ENCODE results near the gene AGBL1.

AGBL1 gene

DNA sequence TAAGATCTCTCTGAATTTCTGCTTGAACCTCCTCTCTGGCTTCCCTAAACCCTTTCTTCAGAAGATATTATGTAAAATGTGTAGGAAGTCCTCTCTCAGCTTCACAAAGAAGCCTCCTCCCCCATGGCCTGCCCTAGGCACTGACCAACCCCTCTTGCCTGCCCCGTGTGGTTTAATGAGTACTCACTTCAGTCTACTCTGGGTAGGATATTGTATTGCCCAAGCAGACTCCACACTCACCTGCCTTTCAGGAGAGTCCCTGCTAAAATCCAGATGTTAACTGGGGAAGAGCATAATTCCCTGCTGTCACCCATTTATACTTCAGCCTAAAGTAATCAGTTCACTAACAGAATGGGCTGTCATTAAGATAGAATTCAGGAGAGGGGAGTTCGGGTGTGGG lies 2.6 kb upstream of the AGBL1 start:
- DNase-seq (ENCODE audit: low read depth) = no peak
- no peak overlapping the region for H3K4me3 ChIP-seq (ENCODE audit: low read depth, low read length)
- TF ChIP-seq, protein P1, sequence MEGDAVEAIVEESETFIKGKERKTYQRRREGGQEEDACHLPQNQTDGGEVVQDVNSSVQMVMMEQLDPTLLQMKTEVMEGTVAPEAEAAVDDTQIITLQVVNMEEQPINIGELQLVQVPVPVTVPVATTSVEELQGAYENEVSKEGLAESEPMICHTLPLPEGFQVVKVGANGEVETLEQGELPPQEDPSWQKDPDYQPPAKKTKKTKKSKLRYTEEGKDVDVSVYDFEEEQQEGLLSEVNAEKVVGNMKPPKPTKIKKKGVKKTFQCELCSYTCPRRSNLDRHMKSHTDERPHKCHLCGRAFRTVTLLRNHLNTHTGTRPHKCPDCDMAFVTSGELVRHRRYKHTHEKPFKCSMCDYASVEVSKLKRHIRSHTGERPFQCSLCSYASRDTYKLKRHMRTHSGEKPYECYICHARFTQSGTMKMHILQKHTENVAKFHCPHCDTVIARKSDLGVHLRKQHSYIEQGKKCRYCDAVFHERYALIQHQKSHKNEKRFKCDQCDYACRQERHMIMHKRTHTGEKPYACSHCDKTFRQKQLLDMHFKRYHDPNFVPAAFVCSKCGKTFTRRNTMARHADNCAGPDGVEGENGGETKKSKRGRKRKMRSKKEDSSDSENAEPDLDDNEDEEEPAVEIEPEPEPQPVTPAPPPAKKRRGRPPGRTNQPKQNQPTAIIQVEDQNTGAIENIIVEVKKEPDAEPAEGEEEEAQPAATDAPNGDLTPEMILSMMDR (conservative IDR thresholded peaks at IDR 0.05; ENCODE audit: low read depth, low read length) = no peak

DNA sequence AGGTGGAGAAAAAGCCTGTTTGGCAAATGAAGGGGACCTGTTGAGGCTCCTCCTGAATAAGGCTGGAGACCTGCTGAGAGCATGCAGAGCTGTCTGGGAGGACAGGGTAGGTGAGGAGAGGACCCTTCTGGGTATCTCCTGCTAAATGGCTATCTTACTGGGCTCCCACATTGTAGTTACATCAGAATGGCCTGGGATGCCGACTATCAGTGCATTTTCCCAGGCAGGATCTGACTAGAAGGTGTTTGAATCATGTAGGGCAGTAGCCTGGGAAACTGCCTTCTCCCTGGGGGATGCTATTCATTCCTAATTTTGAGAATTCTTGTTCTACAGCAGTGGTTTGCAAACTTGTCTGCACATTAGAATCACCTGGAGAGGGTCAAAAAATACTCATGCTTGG lies 631 bp downstream of the AGBL1 start:
- TF ChIP-seq, protein P1 (conservative IDR thresholded peaks at IDR 0.05; ENCODE audit: low read depth, low read length) = no peak
- no peak overlapping the region for H3K4me3 ChIP-seq (ENCODE audit: low read depth, low read length)
- DNase-seq (ENCODE audit: low read depth) = no peak

DNA sequence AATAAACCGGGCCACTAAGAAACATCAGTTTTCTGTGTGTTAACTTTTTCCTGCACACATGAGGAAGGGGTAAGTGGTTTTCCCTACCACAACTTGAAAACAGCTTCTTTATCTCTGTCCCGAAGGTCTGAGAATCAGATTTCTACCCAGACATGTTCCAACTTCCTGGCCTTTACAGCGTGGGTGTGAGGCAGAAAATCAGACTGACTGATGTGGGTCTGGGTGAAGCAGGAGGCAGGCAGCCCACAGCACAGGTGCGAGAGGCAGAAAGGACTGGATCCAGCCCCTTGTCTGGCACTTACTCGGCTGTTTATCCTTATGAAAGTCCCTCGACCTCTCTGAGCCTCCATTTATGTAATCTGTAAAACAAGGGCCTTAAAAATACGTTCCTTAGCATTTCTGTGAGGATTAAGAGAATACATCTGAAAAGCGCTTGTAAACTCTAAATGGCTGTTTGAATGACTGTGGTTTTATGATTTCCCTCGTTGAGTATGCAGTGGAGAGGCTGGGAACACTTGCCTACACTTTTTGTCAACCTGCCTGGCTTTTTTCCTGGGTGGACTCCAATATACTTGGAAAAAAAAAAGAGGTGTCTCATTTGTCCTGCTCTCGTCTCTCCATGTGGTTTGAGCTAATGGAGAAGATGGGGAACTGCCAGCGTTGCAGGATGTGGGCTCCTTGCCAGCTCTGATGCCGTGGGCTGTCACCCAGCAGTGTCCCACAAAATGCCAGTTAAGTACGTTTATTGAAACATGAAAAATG lies 3.1 kb downstream of the AGBL1 start:
- no peak for DNase-seq (ENCODE audit: low read depth)
- no peak overlapping the region for H3K4me3 ChIP-seq (ENCODE audit: low read depth, low read length)
- TF ChIP-seq, protein P1 (conservative IDR thresholded peaks at IDR 0.05; ENCODE audit: low read depth, low read length) = no peak

DNA sequence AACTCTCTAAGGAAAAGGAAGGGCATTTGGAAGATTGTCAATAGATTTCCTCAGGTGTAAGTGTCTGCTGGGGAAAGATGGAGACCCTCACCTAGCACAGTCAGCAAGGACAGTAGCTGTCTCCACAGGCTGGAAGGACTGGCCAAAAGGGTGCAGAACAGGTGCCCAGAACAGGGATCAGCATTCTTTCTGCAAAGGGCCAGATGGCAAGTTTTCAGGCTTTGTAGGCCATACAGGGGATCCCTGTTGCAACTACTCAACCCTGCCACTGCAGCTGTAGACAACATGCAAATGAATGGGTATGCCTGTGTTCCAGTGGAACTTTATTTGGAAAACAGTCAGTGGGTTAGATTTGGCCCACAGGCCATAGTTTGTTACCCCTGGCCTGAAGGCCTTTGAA lies 8.1 kb downstream of the AGBL1 start:
- TF ChIP-seq, protein P1 (conservative IDR thresholded peaks at IDR 0.05; ENCODE audit: low read depth, low read length) = no peak
- no peak for DNase-seq (ENCODE audit: low read depth)
- H3K4me3 ChIP-seq (ENCODE audit: low read depth, low read length) = no peak overlapping the region

DNA sequence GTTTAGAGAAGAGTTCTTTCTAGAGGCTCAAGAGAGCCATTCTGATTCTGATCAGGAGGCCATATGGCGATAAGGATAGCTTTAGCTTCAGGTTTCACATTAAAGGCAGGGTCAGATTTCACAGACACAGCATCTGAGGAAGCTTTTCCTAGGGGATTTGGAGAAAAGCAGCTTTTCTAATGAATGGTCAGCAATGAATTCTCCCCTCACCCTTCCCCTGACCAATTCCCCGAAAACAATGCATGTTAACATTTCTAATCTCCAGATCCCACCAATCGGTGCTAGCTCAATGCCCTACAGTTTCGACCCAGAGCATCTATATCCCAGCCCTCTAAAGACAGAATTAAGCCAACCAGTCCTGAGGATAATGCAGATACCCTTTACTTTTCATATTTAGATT lies 9.8 kb downstream of the AGBL1 start:
- DNase-seq (ENCODE audit: low read depth) = no peak
- no peak overlapping the region for H3K4me3 ChIP-seq (ENCODE audit: low read depth, low read length)
- TF ChIP-seq, protein P1 (conservative IDR thresholded peaks at IDR 0.05; ENCODE audit: low read depth, low read length) = no peak

DNA sequence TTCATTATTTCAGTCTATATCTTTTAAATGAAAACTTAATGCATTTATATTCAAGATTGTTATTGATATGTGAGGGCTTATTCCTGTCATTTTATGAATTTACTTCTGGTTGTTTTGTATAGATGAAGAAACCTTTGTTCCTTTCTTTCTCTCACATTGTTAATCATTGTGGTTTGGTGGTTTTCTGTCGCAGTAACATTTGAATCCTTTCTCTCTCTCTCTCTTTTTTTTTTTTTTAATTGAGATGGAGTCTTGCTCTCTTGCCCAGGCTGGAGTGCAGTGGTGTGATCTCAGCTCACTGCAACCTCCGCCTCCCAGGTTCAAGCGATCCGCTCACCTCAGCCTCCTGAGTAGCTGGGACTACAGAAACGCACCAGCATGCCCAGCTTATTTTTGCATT lies 22.1 kb downstream of the AGBL1 start:
- no peak for DNase-seq (ENCODE audit: low read depth)
- TF ChIP-seq, protein P1 (conservative IDR thresholded peaks at IDR 0.05; ENCODE audit: low read depth, low read length) = no peak
- H3K4me3 ChIP-seq (ENCODE audit: low read depth, low read length) = no peak overlapping the region

DNA sequence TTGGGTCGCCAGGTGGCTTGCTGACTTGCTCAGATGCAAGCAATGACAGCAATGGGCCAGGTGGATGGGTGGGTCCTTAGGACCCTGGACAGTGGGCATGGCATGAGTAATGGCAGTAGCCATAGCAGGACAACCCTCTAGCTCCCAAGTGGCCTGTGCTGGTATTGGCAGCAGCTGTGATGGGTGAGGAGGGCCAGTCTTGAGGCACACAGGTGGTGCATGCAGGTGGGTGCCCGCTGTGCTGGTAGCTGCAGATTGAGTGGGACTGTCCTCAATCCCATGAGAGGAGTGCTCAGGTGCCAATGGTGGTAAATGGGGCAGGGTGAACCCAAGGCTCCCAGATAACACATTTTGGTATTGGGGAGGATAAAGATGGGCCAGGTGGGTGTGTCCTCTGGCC lies 24.2 kb downstream of the AGBL1 start:
- no peak for DNase-seq (ENCODE audit: low read depth)
- H3K4me3 ChIP-seq (ENCODE audit: low read depth, low read length) = no peak overlapping the region
- TF ChIP-seq, protein P1 (conservative IDR thresholded peaks at IDR 0.05; ENCODE audit: low read depth, low read length) = no peak

All from choroid plexus epithelial cell (primary cell).